NCI-H82 treated with DMSO at 0.1 percent for 48 hours (cell line): Measurements from ENCODE around the gene ATPAF1.
"Not testable (repeated sequence)": the region's sequence is repeated elsewhere in the genome, so short reads cannot be mapped to it uniquely, and the experiment has no call there.

Source experiments
- DNase-seq: peaks from one replicate; lab custom pipeline; 2025; ENCODE audit not compliant: unreplicated experiment; lab: John Stamatoyannopoulos, UW

Gene ATPAF1

GRCh38 chr1:46681333-46682034 is 13.3 kb upstream of the ATPAF1 start:
- no peak for DNase-seq

- DNase-seq = no peak
Measured at GRCh38 chr1:46679789-46680573, 11.8 kb upstream of the ATPAF1 start.

- DNase-seq = no peak
Measured at GRCh38 chr1:46677339-46677738, 9.2 kb upstream of the ATPAF1 start.

GRCh38 chr1:46676531-46676930 is 8.4 kb upstream of the ATPAF1 start:
- DNase-seq = no peak

GRCh38 chr1:46675549-46676314 is 7.6 kb upstream of the ATPAF1 start:
- DNase-seq = no peak

GRCh38 chr1:46673749-46674182 is 5.6 kb upstream of the ATPAF1 start:
- DNase-seq = no peak

- DNase-seq = no peak
Measured at GRCh38 chr1:46672696-46673095, 4.5 kb upstream of the ATPAF1 start.

GRCh38 chr1:46671554-46671953 is 3.4 kb upstream of the ATPAF1 start, which contains the start of gene TEX38:
Gene TEX38 (plus strand): TSS chr1:46671854. CDS start chr1:46671935, 81 bp downstream.
- no peak for DNase-seq

GRCh38 chr1:46670134-46670533 is 2.0 kb upstream of the ATPAF1 start:
- DNase-seq = no peak

- no peak for DNase-seq
Measured at GRCh38 chr1:46665983-46666382, 2.2 kb downstream of the ATPAF1 start.

- not testable (repeated sequence) for DNase-seq
Measured at GRCh38 chr1:46662919-46663318, 5.2 kb downstream of the ATPAF1 start.

GRCh38 chr1:46660116-46660515 is 8.0 kb downstream of the ATPAF1 start:
- DNase-seq = not testable (repeated sequence)

- no peak for DNase-seq
Measured at GRCh38 chr1:46659307-46659870, 8.8 kb downstream of the ATPAF1 start.

GRCh38 chr1:46657775-46658174 is 10.4 kb downstream of the ATPAF1 start:
- no peak for DNase-seq

GRCh38 chr1:46656643-46657042 is 11.5 kb downstream of the ATPAF1 start:
- no peak for DNase-seq

GRCh38 chr1:46655848-46656247 is 12.3 kb downstream of the ATPAF1 start:
- no peak for DNase-seq

GRCh38 chr1:46654698-46655097 is 13.5 kb downstream of the ATPAF1 start:
- not testable (repeated sequence) for DNase-seq

- no peak for DNase-seq
Measured at GRCh38 chr1:46654012-46654411, 14.2 kb downstream of the ATPAF1 start.

GRCh38 chr1:46653405-46653958 is 14.7 kb downstream of the ATPAF1 start:
- DNase-seq = no peak

GRCh38 chr1:46652321-46653100 is 15.7 kb downstream of the ATPAF1 start:
- DNase-seq = no peak
